Mammary epithelial cell (primary cell): ENCODE results near the gene NXNL2.

Experiments
- EZH2 ChIP-seq: IDR thresholded peaks from 2 replicates; pipeline ENCODE4 v1.6.1; 2012; ENCODE audit warnings: low read length, inconsistent platforms, borderline replicate concordance
- TF ChIP-seq, protein P1 (sequence below), 2 donors: IDR thresholded peaks in 1 of 2; conservative IDR thresholded peaks in 1 of 2; 2 replicates each; pipeline ENCODE4 v1.5.1; 2011 to 2012; ENCODE audit warnings: inconsistent platforms in 2 of 2, low read length in 2 of 2, mild to moderate bottlenecking in 2 of 2, control low read depth in 1 of 2, low read depth in 1 of 2; ENCODE audit not compliant: insufficient read depth in 1 of 2; ENCODE audit errors: extremely low read depth in 1 of 2

DNA sequence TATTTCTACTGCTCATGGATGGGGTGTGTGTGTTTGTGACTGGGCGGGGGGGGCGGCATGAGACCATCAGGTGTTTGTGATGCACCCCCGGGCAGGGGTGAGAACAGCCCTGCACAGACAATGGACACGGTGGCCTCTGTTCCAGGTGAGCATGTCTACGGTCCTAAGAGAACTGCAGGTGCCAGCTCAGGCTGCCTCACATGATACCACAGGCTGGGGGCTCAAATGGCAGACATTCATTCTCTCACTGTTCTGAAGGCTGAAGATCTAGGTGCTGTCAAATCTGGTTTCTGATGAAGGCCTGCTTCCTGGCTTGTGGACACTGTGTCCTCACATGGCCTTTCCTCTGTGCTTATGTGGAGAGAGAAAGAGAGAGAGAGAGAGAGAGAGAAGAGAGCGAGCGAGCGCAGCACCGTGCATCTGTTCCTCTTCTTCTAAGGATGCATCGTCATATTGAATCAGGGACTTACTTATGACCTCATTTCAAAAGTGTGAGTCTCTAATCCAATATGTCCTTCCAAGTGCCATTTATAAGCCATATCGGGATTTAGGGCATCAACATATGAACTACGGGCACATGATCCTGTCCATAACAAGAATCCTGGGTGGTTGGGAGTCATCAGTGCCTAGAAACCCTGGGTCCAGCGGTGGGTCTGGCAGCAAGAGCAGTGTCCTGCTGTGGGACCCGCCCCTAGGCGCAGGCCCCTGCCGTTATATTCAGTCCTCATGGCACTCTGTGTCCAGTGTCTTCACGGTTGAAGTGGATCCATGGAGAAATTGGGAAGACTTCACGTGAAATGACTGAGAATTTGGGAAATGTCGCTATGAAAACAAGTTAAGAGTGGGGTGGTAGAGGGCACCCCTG lies 42.5 kb downstream of the NXNL2 start:
- TF ChIP-seq, protein P1, sequence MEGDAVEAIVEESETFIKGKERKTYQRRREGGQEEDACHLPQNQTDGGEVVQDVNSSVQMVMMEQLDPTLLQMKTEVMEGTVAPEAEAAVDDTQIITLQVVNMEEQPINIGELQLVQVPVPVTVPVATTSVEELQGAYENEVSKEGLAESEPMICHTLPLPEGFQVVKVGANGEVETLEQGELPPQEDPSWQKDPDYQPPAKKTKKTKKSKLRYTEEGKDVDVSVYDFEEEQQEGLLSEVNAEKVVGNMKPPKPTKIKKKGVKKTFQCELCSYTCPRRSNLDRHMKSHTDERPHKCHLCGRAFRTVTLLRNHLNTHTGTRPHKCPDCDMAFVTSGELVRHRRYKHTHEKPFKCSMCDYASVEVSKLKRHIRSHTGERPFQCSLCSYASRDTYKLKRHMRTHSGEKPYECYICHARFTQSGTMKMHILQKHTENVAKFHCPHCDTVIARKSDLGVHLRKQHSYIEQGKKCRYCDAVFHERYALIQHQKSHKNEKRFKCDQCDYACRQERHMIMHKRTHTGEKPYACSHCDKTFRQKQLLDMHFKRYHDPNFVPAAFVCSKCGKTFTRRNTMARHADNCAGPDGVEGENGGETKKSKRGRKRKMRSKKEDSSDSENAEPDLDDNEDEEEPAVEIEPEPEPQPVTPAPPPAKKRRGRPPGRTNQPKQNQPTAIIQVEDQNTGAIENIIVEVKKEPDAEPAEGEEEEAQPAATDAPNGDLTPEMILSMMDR (conservative IDR thresholded peaks at IDR 0.05 in 1 of 2, IDR thresholded peaks at IDR 0.05 in 1 of 2; ENCODE audit: extremely low read depth in 1 of 2, insufficient read depth in 1 of 2, low read depth in 1 of 2, low read length in 2 of 2) = no peak
- TF ChIP-seq EZH2 = no peak
